NCI-H146 treated with DMSO at 0.1 percent for 48 hours (cell line): Measurements from ENCODE around the gene TXNL4A.
A peak's percentile ranks its signal among the peaks of the same experiment; 100 is the strongest.
"Not testable (repeated sequence)": the region's sequence is repeated elsewhere in the genome, so short reads cannot be mapped to it uniquely, and the experiment has no call there.

Experiments
- DNase-seq: peaks from one replicate; lab custom pipeline; 2025; ENCODE audit not compliant: unreplicated experiment; lab: John Stamatoyannopoulos, UW

Gene TXNL4A

GRCh38 chr18:79988451-79989194, at the start of gene TXNL4A:
Gene TXNL4A (minus strand): TSS chr18:79988563. CDS start chr18:79988392, 171 bp downstream.
- peak; percentile 85 for DNase-seq

- DNase-seq = no peak
Observed at GRCh38 chr18:80037300-80037699, 48.9 kb upstream of the TXNL4A start.

GRCh38 chr18:80035997-80036396, 47.6 kb upstream of the TXNL4A start:
- DNase-seq = no peak

- DNase-seq = no peak
Observed at GRCh38 chr18:80034852-80035406, 46.6 kb upstream of the TXNL4A start.

- DNase-seq = peak; percentile 100
Observed at GRCh38 chr18:80034068-80034851, 45.9 kb upstream of the TXNL4A start, which contains the start of gene RBFA. Gene RBFA (plus strand): TSS chr18:80034434. CDS start chr18:80034496, 62 bp downstream.

GRCh38 chr18:80033181-80034067, 45.1 kb upstream of the TXNL4A start:
- DNase-seq = no peak

- DNase-seq = no peak
Observed at GRCh38 chr18:80029690-80030089, 41.3 kb upstream of the TXNL4A start.

- not testable (repeated sequence) for DNase-seq
Observed at GRCh38 chr18:80027719-80028118, 39.4 kb upstream of the TXNL4A start.

- DNase-seq = no peak
Observed at GRCh38 chr18:80026363-80026762, 38.0 kb upstream of the TXNL4A start.

- no peak for DNase-seq
Observed at GRCh38 chr18:80023173-80023572, 34.8 kb upstream of the TXNL4A start.

- DNase-seq = no peak
Observed at GRCh38 chr18:80022613-80023012, 34.2 kb upstream of the TXNL4A start.

- DNase-seq = no peak
Observed at GRCh38 chr18:80012714-80013113, 24.4 kb upstream of the TXNL4A start.

- DNase-seq = not testable (repeated sequence)
Observed at GRCh38 chr18:80011496-80012137, 23.3 kb upstream of the TXNL4A start.

GRCh38 chr18:80010551-80010906, 22.2 kb upstream of the TXNL4A start:
- DNase-seq = no peak

- DNase-seq = no peak
Observed at GRCh38 chr18:80009661-80010550, 21.5 kb upstream of the TXNL4A start.

GRCh38 chr18:80006724-80007123, 18.4 kb upstream of the TXNL4A start:
- DNase-seq = peak; percentile 70

- DNase-seq = no peak
Observed at GRCh38 chr18:80004600-80005342, 16.4 kb upstream of the TXNL4A start.

- DNase-seq = no peak
Observed at GRCh38 chr18:80002468-80002867, 14.1 kb upstream of the TXNL4A start.

- DNase-seq = no peak
Observed at GRCh38 chr18:80000877-80001276, 12.5 kb upstream of the TXNL4A start.
